Measurements from ENCODE around the gene CNN1.

GRCh38 chr19:11505032-11505503, 33.6 kb upstream of the CNN1 start:
- TF ChIP-seq POLR2A (IDR thresholded peaks at IDR 0.05; ENCODE audit: extremely low read depth, insufficient read length), result no peak
- TF ChIP-seq CTCF (IDR thresholded peaks at IDR 0.05; ENCODE audit: low read depth, low read length), result no peak
- TF ChIP-seq, protein P1, sequence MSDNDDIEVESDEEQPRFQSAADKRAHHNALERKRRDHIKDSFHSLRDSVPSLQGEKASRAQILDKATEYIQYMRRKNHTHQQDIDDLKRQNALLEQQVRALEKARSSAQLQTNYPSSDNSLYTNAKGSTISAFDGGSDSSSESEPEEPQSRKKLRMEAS (IDR thresholded peaks at IDR 0.05; ENCODE audit: low read depth, low read length), result no peak; the same call in 1 of the 2 replicates

Data from NB4 (cell line).